Smooth muscle cell (in vitro differentiated cells): ENCODE results near the gene TNFRSF14. TPM values are rescaled to one million over a fixed set of nuclear protein-coding genes. Genes with fewer than 3 reads are reported as not detected.

Experiments used
- DNase-seq: peaks from one replicate; lab custom pipeline; 2025; ENCODE audit not compliant: unreplicated experiment; lab: John Stamatoyannopoulos, UW
- H2AFZ ChIP-seq: fragments of 200-600 bp; sonication (generic); 2 replicates; pipeline ENCODE4 v1.6.0; 2016; ENCODE audit warnings: antibody characterized with exemption, low read depth, mild to moderate bottlenecking
- H3F3A ChIP-seq: fragments of 200-600 bp; sonication (generic); 2 replicates; pipeline ENCODE4 v1.6.0; 2017; ENCODE audit warnings: antibody characterized with exemption, low read depth
- H3K27ac ChIP-seq: fragments of 200-600 bp; sonication (generic); 2 replicates; pipeline ENCODE4 v1.5.1; 2016; ENCODE audit warnings: low read depth, mild to moderate bottlenecking
- H3K27me3 ChIP-seq: fragments of 200-600 bp; sonication (generic); 2 replicates; pipeline ENCODE4 v1.6.1; 2016; ENCODE audit warnings: low read depth, mild to moderate bottlenecking
- H3K36me3 ChIP-seq: fragments of 200-600 bp; sonication (generic); 2 replicates; pipeline ENCODE4 v1.5.1; 2016; ENCODE audit warnings: low read depth
- H3K4me1 ChIP-seq: fragments of 200-600 bp; sonication (generic); 2 replicates; pipeline ENCODE4 v1.5.1; 2016; ENCODE audit warnings: low read depth
- H3K4me2 ChIP-seq: fragments of 200-600 bp; sonication (generic); 2 replicates; pipeline ENCODE4 v1.6.0; 2016; ENCODE audit warnings: mild to moderate bottlenecking
- H3K4me3 ChIP-seq: fragments of 200-600 bp; sonication (generic); 2 replicates; pipeline ENCODE4 v1.5.1; 2016; ENCODE audit warnings: mild to moderate bottlenecking
- H3K79me2 ChIP-seq: fragments of 200-600 bp; sonication (generic); 2 replicates; pipeline ENCODE4 v1.6.0; 2016; ENCODE audit warnings: low read depth, mild to moderate bottlenecking
- H3K9ac ChIP-seq: fragments of 200-600 bp; sonication (generic); 2 replicates; pipeline ENCODE4 v1.6.0; 2016; ENCODE audit warnings: low read depth
- H3K9me3 ChIP-seq: fragments of 200-600 bp; sonication (generic); replicated peaks from 2 replicates; pipeline ENCODE4 v1.5.1; 2016; ENCODE audit warnings: low read depth
- H4K20me1 ChIP-seq: fragments of 200-600 bp; sonication (generic); 2 replicates; pipeline ENCODE4 v1.6.0; 2016; ENCODE audit warnings: low read depth
- CTCF ChIP-seq: fragments of 200-600 bp; sonication (generic); IDR thresholded peaks from 2 replicates; pipeline ENCODE4 v1.5.1; 2017; ENCODE audit warnings: borderline replicate concordance, mild to moderate bottlenecking, antibody characterized with exemption; ENCODE audit not compliant: insufficient read depth, poor library complexity, severe bottlenecking
- WGBS: methylation state at CpG from one replicate; pipeline ENCODE4 v1.1.7; 2016; ENCODE audit warnings: low lambda C conversion rate; 5-methylcytosine and 5-hydroxymethylcytosine counted together
- polyA plus RNA-seq: library from polyadenylated mRNA; unstranded; fragments of >200 nt; fragmentation: Nextera tagmentation; extraction: Ambion mirVana; gene quantifications from 2 replicates; pipeline ENCODE4 v1.2.1, GENCODE V29; 2016
- total RNA-seq: library from RNA; depleted of rRNA; stranded (reverse); fragments of >200 nt; gene quantifications from 2 replicates; pipeline ENCODE4 v1.2.3, GENCODE V29; 2014

TNFRSF14 gene
- total and polyA plus RNA-seq, 2 experiments from 2014 or later, result not detected

- Histone ChIP-seq H3K4me3 (peak overlapping the region; percentile 86), H3K9ac (peak overlapping the region; percentile 90), H2AFZ (peak overlapping the region; percentile 74), H4K20me1 (no peaks in the 10 kb centered on the region), H3K79me2 (no peaks in the 10 kb centered on the region), H3K27me3 (no peaks in the 10 kb centered on the region), H3K9me3 (no peaks in the 10 kb centered on the region), H3K4me2 (peak overlapping the region; percentile 99), H3K36me3 (no peaks in the 10 kb centered on the region), H3F3A (no peaks in the 10 kb centered on the region), H3K27ac (peak overlapping the region; percentile 57), H3K4me1 (peaks cover 14% of the 10 kb centered on the region)
- TF ChIP-seq CTCF, result no peak
- no peak for DNase-seq
- 4% methylated on average over 28 of the region's 28 CpGs for WGBS
Measured at GRCh38 chr1:2585318-2586092, 29.3 kb downstream of the TNFRSF14 start.

GRCh38 chr1:2586154-2587070 lies 30.2 kb downstream of the TNFRSF14 start, which contains the start of gene PRXL2B:
Gene PRXL2B, plus strand, starts transcription at chr1:2586777. Its CDS starts 109 bp downstream, at chr1:2586886.
- H3K9me3 ChIP-seq, result no peaks in the 10 kb centered on the region
- H4K20me1 ChIP-seq, result no peaks in the 10 kb centered on the region
- no peaks in the 10 kb centered on the region for H3K36me3 ChIP-seq
- peak within 1 kb of the TSS; percentile 57 for H3K27ac ChIP-seq
- DNase-seq, result peak; percentile 98
- TF ChIP-seq CTCF, result no peak
- H3K79me2 ChIP-seq, result no peaks in the 10 kb centered on the region
- no peaks in the 10 kb centered on the region for H3F3A ChIP-seq
- peak within 1 kb of the TSS; percentile 89 for H2AFZ ChIP-seq
- peaks cover 14% of the 10 kb centered on the region for H3K4me1 ChIP-seq
- 1% methylated on average over 53 of the region's 107 CpGs for WGBS
- peak within 1 kb of the TSS; percentile 90 for H3K9ac ChIP-seq
- H3K4me2 ChIP-seq, result peak within 1 kb of the TSS; percentile 99
- no peaks in the 10 kb centered on the region for H3K27me3 ChIP-seq
- H3K4me3 ChIP-seq, result peak within 1 kb of the TSS; percentile 86

GRCh38 chr1:2587071-2587859 lies 31.1 kb downstream of the TNFRSF14 start:
- Histone ChIP-seq H3K9me3 (no peaks in the 10 kb centered on the region), H3K79me2 (no peaks in the 10 kb centered on the region), H3K27me3 (no peaks in the 10 kb centered on the region), H2AFZ (peak overlapping the region; percentile 89), H3F3A (no peaks in the 10 kb centered on the region), H3K4me3 (peak overlapping the region; percentile 86), H3K36me3 (no peaks in the 10 kb centered on the region), H3K4me2 (peak overlapping the region; percentile 99), H3K9ac (no peak overlapping the region), H3K4me1 (peaks cover 14% of the 10 kb centered on the region), H3K27ac (no peak overlapping the region), H4K20me1 (no peaks in the 10 kb centered on the region)
- TF ChIP-seq CTCF, result no peak
- DNase-seq, result no peak
- WGBS, result 13% methylated on average over 49 of the region's 52 CpGs
